ENCODE measurements around the gene CST6. TPM values are rescaled to one million over a fixed set of nuclear protein-coding genes. Genes with fewer than 3 reads are reported as not detected.

CST6 gene
- total and polyA plus RNA-seq, 2 experiments from 2014 or later = 4.2 to 8.3 TPM

GRCh38 chr11:66042227-66042995 lies 30.6 kb downstream of the CST6 start (continued):
- TF ChIP-seq CTCF (conservative IDR thresholded peaks at IDR 0.05; ENCODE audit: low read depth in 2 of 2) (no peak), EZH2 (IDR thresholded peaks at IDR 0.05; ENCODE audit: low read depth, unreplicated experiment) (no peak)

GRCh38 chr11:66042996-66043906 lies 31.4 kb downstream of the CST6 start:
- Mint-ChIP-seq H3K36me3 (ENCODE audit: low read depth) (peaks cover 24% of the 10 kb centered on the region), H3K4me3 (no peak overlapping the region), H3K4me1 (peaks cover 20% of the 10 kb centered on the region), H3K27ac (no peak overlapping the region), H3K27me3 (ENCODE audit: insufficient read depth, low read depth, poor library complexity) (peaks cover 2% of the 10 kb centered on the region), H3K9me3 (peaks cover 9% of the 10 kb centered on the region)
- Histone ChIP-seq H2AFZ (no peak overlapping the region), H3K4me3 (no peak overlapping the region), H3K79me2 (replicated peaks; ENCODE audit: insufficient read depth) (0 out of 2 replicates have a peak, but pooled peaks cover 3% of the 10 kb centered on the region), H3K4me1 (ENCODE audit: insufficient read depth) (peaks cover 6% of the 10 kb centered on the region; the same call in 1 of the 2 replicates), H3F3A (replicated peaks; ENCODE audit: low read depth) (peaks cover 7% of the 10 kb centered on the region; the same call in 1 of the 2 replicates), H3K27me3 (ENCODE audit: insufficient read depth) (no peaks in the 10 kb centered on the region), H4K20me1 (replicated peaks; ENCODE audit: insufficient read depth) (no peaks in the 10 kb centered on the region; the same call in none of the 2 replicates), H3K36me3 (ENCODE audit: insufficient read depth) (no peaks in the 10 kb centered on the region), H3K4me2 (no peak overlapping the region), H3K9me2 (ENCODE audit: insufficient read depth) (no peaks in the 10 kb centered on the region), H3K27ac (ENCODE audit: low read depth) (no peak overlapping the region)
- DNase-seq (ENCODE audit: low spot score) (no peak), ATAC-seq (no peak)
- no peak for TF ChIP-seq ZNF331 (CRISPR knock-in tag; IDR thresholded peaks at IDR 0.05; ENCODE audit: low read depth)
- no peak for TF ChIP-seq ETS1 (IDR thresholded peaks at IDR 0.05)
- no peak for TF ChIP-seq EZH2 (IDR thresholded peaks at IDR 0.05; ENCODE audit: low read depth, unreplicated experiment)
- TF ChIP-seq JUNB (IDR thresholded peaks at IDR 0.05; ENCODE audit: unreplicated experiment) = no peak
- no peak for TF ChIP-seq POLR2AphosphoS5 (IDR thresholded peaks at IDR 0.05; ENCODE audit: low read depth)
- TF ChIP-seq STAT1 (IDR thresholded peaks at IDR 0.05; ENCODE audit: unreplicated experiment) = no peak
- no peak for TF ChIP-seq ZNF114 (CRISPR knock-in tag; IDR thresholded peaks at IDR 0.05)
- TF ChIP-seq EZH2phosphoT487 (IDR thresholded peaks at IDR 0.05; ENCODE audit: unreplicated experiment) = no peak
- no peak for TF ChIP-seq REST (IDR thresholded peaks at IDR 0.05; ENCODE audit: unreplicated experiment)
